T-helper 2 cell treated with Interferon-gamma antibody and Interleukin-4, amounts not matched to agents 100 ng/mL and 5 ng/mL, for 36 hours (primary cell): ENCODE data around the gene PPP2R5D. TPM values are rescaled to one million over a fixed set of nuclear protein-coding genes. Genes with fewer than 3 reads are reported as not detected.
"Not testable (repeated sequence)": the region's sequence is repeated elsewhere in the genome, so short reads cannot be mapped to it uniquely, and the experiment has no call there.

ENCODE experiments used
- intact Hi-C: fragments of 100-400 bp; cut with micrococcal nuclease; formaldehyde crosslinking; loops from one replicate; pipeline ENCODE4 v1.15.1; 2023
- total RNA-seq: library from RNA; stranded (reverse); gene quantifications from 2 replicates; pipeline ENCODE4 v1.2.3, GENCODE V29; 2022

PPP2R5D gene
- total RNA-seq: 52.6 and 56.1 TPM in 2 replicates

GRCh38 chr6:42984001-42984923 is at the start of gene PPP2R5D:
TSS of gene PPP2R5D (plus strand) at chr6:42984570. CDS start at chr6:42984678, 108 bp downstream.
- intact Hi-C loops: loop anchor here (1.0 to 2.0 kb wide), 3 partner anchors 30 to 69 kb away; partner anchors contain the start of genes CNPY3, CUL7 and KLHDC3

GRCh38 chr6:42935322-42935721 is 49.0 kb upstream of the PPP2R5D start:
- intact Hi-C loops: no loop called here

- intact Hi-C loops: no loop called here
Measured at GRCh38 chr6:42936398-42936797, 48.0 kb upstream of the PPP2R5D start.

GRCh38 chr6:42937548-42938427 is 46.6 kb upstream of the PPP2R5D start:
- intact Hi-C loops: no loop called here

GRCh38 chr6:42938428-42938796 is 46.0 kb upstream of the PPP2R5D start:
- intact Hi-C loops: no loop called here

- intact Hi-C loops: no loop called here
Measured at GRCh38 chr6:42938987-42939809, 45.2 kb upstream of the PPP2R5D start.

- intact Hi-C loops: no loop called here
Measured at GRCh38 chr6:42939810-42940167, 44.6 kb upstream of the PPP2R5D start.

- intact Hi-C loops: no loop called here
Measured at GRCh38 chr6:42940493-42941045, 43.8 kb upstream of the PPP2R5D start.

GRCh38 chr6:42941356-42941755 is 43.0 kb upstream of the PPP2R5D start:
- intact Hi-C loops: not testable (repeated sequence)

GRCh38 chr6:42942444-42942843 is 41.9 kb upstream of the PPP2R5D start:
- intact Hi-C loops: no loop called here

GRCh38 chr6:42947950-42948349 is 36.4 kb upstream of the PPP2R5D start:
- intact Hi-C loops: no loop called here

GRCh38 chr6:42952389-42952788 is 32.0 kb upstream of the PPP2R5D start:
- intact Hi-C loops: no loop called here

GRCh38 chr6:42954405-42954804 is 30.0 kb upstream of the PPP2R5D start:
- intact Hi-C loops: not testable (repeated sequence)

GRCh38 chr6:42958125-42958524 is 26.2 kb upstream of the PPP2R5D start:
- intact Hi-C loops: no loop called here

- intact Hi-C loops: no loop called here
Measured at GRCh38 chr6:42959917-42960242, 24.5 kb upstream of the PPP2R5D start.

- intact Hi-C loops: no loop called here
Measured at GRCh38 chr6:42960243-42961019, 23.9 kb upstream of the PPP2R5D start, which contains the start of gene GNMT. TSS of gene GNMT (plus strand) at chr6:42960754. CDS start at chr6:42960768, 14 bp downstream.

GRCh38 chr6:42961020-42961470 is 23.3 kb upstream of the PPP2R5D start:
- intact Hi-C loops: no loop called here

GRCh38 chr6:42962096-42962495 is 22.3 kb upstream of the PPP2R5D start:
- intact Hi-C loops: no loop called here

GRCh38 chr6:42962502-42963178 is 21.7 kb upstream of the PPP2R5D start:
- intact Hi-C loops: no loop called here
